Left renal pelvis (tissue), 4 donors: ENCODE data around the gene XCL1. TPM values are rescaled to one million over a fixed set of nuclear protein-coding genes. Genes with fewer than 3 reads are reported as not detected.
A peak's percentile ranks its signal among the peaks of the same experiment; 100 is the strongest.

Source experiments
- DNase-seq, 4 donors: peaks; one replicate each; pipeline ENCODE4 v3.0.0-alpha.2; 2013; ENCODE audit warnings: low read depth in 4 of 4, low spot score in 3 of 4
- polyA plus RNA-seq, 4 donors: library from polyadenylated mRNA; unstranded; fragments of 120-200 nt; gene quantifications; one replicate each; pipeline ENCODE4 v1.2.1, GENCODE V29; 2013; ENCODE audit not compliant: insufficient read length in 4 of 4

Gene XCL1
- polyA plus RNA-seq, 4 donors = 0.12 to 0.14 TPM; not detected in 2

GRCh38 chr1:168601051-168601450 lies 24.6 kb downstream of the XCL1 start:
- DNase-seq = no peak

DNA sequence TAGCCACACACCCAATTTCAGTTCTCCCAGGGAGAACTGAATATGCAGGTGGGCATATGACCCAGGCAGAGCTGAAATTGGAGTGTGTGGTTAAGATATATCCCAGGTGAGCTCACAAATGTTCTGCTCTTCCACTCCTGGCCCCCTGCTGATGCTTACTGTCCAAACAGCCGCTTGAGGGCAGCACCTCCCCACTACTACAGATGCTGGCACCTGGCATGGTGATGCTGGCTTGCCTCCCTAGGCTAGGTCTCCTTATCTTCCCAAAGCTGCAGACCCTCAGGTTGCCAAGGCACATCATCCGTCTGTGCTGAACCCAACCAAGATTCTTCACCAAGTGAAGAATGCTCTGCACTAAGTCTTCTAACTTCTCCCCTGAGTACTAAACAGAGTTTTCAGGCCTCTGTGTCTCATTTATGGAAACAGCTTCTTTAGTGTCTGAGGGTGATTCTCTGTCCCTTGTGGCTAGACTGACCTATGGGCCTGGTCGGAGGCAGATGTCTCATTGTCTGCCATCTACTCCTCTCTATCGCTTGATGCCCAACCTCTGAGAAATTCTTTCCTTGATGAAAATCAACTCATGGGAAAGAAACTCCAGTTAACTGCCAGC lies 27.2 kb downstream of the XCL1 start:
- peak in 2 of 4 donors; percentile 50 to 59 for DNase-seq

DNA sequence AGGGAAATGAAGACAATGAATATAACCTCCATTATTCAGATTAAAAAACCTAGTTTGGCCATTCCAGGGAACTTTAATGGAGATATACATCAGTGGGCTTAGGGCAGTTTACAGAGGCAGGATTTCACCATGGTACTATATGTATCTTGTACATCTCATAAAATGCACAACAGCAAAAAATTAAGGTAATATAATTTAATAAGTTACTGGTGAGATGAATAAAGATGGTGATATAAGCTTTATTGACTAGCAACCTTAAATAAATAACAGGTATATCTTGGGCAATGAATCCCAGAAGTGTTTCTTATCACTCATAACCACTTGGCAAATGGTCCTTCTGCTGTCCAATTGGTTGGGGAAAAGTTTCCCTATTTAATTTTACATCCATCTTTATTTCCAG lies 29.0 kb downstream of the XCL1 start:
- no peak for DNase-seq

DNA sequence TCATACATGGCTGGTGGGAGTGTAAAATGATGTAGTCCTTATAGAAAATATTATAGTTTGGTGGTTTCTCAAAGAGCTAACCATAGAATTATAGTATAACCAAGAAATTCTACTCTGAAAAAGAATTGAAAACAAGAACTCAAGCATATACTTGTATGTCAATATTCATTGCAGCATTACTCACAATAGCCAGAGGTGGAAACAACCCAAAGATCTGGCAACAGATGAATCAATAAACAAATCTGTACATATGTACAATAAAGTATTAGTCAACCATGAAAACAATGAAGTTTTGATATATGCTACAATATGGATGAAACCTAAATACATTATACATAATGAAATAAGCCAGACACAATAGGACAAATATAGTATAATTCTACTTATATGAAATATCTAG lies 29.7 kb downstream of the XCL1 start:
- DNase-seq = no peak

DNA sequence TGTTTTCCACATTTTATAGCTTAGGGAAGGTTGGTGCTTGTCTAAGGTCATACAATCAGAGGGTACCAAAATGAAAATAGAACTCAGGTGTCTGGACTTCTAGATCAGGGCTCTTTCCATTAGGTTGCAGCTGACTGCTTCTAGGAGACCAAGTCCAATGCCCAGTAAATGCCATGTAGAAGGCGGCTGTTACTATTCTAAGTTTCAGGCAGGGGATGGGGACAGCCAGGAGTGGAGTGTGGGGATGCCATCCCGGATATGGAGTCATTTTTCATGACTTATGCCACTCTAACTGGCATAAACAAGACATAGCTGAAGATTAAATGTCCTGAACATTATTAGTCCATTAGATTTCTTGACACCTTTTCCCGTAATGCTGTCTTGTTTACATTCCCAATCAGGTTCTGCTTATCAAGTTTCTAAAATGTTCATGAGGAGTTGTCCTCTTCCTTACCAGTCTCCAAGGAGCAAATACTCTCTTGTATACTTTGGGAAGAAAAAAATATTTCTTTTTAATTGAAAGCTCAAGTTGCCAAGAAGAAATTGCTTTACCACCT lies 31.5 kb downstream of the XCL1 start:
- DNase-seq = no peak

DNA sequence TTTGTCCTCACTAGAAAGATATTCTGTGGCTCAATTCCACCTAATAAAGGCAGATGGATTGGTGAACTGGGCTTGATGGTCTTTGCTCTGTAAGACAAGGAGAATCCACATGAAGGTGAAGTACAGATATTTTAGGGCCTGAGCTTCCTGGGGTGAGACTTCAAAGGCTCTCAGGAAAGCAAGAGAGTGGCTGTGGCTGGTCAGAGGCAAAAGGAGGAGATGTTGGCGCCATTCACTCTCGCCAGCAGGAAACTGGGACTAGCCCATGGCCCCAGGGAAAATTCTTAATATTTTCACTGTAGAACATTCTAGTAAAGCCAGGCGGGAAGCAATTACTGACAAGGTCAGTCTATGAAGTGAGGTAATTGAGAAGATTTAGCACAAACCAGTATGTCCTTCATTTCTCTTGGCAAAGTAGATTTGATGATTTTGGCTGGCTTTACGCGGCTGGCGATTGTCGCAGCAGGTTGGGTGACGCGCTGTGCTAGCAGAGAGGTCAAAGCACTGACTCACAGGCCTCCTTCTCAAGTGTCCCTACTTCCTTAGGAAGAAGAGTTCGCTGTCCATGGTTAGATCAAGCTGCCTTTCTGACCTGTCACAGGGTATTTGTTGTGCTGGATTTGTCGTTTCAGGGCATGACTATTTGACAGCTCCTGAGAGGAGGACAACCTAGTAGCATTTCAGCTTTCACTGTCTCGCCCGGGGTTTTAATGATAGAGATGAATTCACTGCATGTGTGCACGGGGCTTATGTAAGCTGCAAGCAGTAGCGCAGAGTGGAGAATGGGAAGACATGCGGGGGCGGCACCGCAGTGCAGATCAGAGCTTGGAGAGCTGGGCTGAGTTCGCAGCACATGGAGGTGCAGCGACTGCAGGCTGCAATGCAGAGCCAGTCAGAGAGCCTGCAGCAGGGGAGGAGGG lies 32.7 kb downstream of the XCL1 start:
- DNase-seq = peak in 2 of 4 donors; percentile 39 to 60

GRCh38 chr1:168609741-168610510 lies 33.5 kb downstream of the XCL1 start:
- DNase-seq = no peak

GRCh38 chr1:168613038-168613451 lies 36.6 kb downstream of the XCL1 start:
- no peak for DNase-seq

DNA sequence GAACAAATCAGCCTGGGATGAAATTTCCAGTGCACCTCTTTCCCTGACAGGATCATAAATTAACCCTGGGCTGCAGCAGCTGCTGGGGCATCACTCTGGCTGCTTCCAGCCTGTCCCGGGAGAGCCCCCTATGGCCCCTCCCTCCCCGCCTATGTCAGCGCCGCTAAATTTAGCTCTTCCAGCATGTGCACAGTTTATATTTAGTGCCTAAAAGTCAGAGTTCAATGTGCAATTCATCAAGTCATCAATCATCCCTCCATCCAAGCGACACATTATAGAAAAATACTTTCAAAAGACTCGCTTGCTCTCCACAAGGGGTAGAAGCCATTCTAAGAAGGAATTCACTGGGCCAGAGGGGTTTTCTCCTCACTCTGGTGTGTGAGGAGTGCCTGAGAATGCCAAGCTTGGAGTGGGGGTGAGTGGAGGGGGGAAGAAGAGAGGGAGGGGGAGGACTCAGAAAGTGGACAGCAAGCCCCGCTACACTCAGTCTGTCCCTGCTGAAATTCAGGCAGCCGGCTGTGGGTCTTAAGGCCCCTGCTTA lies 37.4 kb downstream of the XCL1 start:
- DNase-seq = peak; percentile 61 to 73 (median 71)

DNA sequence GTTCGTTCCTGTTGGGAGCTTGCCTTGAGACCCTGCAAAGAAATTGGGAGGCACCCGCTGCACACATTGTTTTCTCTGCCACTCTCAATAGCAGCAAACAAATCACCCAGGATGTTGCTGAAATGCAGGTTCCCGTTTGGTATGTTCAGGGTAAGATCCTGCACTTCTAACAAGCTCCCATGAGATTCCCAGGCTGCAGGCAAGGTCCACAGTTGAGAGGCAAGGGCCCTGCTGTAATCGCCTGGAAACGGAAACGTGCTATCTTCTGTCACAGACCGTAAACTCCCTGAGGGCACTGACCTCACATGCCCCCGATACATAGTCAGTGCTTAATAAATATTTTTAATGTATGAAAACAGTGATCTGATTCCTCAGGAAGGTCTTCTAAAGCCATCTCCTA lies 37.8 kb downstream of the XCL1 start:
- no peak for DNase-seq

GRCh38 chr1:168615965-168616364 lies 39.6 kb downstream of the XCL1 start:
- no peak for DNase-seq

- no peak for DNase-seq
Observed at GRCh38 chr1:168617974-168618750, 41.8 kb downstream of the XCL1 start.

GRCh38 chr1:168618886-168619285 lies 42.5 kb downstream of the XCL1 start:
- no peak for DNase-seq

DNA sequence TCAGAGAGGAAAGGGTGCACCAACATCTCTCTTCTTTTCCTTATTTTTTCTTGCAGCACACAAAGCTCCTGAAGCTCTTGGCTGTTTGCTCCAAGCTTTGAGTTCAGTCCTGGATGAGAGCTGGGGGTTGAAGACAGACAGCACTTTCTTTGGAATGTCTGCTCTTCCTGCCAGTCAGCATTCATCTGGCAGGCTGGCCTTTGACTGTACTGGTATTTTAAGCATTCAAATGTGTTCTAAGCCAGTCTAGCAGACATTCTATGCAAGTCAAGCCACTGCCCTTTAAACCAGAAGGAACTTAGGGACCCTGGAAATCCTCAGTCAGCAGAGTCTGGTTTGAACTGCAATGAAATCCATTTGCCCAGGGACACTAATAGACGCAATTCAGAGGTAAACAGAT lies 45.0 kb downstream of the XCL1 start:
- DNase-seq = no peak

DNA sequence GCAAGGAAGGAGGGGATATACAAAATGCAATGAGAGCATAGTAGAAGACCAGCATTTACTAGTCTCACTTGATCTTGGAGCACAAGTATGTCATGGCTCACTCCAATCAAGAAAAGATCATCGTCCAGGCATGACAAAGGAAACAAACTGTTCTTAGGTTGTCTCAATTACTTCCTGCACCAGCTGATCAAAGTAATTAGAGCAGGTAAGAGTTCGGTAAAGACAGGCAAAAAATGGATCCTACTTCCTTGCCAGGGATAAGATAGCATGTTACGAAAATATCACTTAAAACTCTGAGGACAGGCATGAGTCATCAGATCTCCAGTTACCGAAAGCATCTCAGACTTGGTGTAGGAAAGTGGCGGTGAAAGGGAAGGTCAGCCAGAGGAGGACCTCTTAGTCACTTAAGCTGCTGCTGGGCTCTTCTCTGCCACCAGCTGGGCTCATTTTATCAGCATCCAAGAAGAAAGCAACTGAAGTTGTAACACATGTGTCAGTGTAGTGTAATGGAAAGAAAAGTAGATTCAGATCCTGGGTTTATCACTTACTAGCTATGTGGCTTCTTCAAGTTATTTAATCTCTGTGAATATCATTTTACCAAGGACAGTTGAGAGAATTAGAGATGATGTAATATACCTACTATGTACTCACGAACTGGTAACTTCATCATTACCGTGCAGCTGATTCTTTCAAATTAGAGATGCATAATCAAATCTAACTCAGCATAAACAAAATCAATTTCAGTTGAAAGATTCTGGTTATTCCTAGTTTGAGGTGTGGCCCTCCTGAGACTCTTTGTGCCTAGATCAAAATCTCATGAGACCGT lies 46.8 kb downstream of the XCL1 start:
- no peak for DNase-seq

DNA sequence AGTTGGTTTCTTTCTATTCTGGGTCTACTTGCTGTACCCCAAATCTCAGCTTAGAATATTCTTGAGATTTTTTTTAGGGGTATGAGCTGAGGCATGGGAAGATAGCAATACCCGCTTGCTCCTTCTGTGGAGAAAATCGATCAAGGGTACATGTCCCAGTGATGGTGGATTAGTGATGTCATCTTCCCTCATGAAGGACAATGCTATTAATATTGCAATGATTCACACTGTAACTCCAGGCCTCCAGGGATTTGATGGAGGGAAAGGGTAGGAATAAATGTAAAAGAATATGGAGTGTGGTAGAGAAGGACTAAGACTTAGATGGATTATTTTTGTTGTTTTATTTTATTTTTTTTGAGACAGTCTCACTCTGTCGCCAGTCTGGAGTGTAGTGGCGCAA lies 47.4 kb downstream of the XCL1 start:
- DNase-seq = no peak

DNA sequence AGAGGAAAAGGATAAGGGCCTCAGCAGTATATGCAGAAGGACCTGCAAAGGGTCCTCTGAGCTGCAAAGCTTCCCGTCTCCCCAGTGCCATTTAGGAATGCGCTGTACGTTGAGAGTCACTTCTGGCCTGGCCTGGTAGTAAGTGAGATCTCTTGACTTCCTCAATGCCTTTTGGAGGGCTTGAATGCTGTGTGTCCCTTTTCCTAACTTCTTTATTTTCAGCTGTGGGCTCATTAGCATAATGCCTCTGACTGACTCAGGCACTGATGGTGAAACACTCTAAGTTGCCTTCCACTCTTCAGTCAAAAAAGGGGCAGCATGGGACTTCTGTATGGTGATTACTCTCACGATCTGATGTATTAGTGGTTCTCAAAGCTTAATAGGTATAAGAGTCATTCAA lies 49.9 kb downstream of the XCL1 start:
- no peak for DNase-seq

DNA sequence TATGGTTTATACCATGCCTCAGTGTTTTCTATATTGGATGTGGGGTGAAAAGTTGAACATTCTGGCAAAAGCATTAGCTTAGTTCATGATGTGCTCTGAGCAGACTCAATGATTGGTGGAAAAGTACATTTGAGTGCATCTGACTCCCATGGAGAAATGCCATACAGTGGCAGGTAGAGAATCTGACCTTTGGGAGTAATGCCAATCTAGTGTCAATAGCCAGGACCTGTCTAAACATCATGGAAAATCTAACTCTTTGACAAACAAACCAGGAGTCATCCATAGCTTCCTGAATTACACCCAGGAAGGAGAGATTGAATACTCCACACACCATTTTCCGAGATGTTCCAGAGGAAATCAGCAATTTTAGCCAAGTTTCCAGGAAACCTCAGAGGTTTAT lies 51.0 kb downstream of the XCL1 start:
- no peak for DNase-seq

DNA sequence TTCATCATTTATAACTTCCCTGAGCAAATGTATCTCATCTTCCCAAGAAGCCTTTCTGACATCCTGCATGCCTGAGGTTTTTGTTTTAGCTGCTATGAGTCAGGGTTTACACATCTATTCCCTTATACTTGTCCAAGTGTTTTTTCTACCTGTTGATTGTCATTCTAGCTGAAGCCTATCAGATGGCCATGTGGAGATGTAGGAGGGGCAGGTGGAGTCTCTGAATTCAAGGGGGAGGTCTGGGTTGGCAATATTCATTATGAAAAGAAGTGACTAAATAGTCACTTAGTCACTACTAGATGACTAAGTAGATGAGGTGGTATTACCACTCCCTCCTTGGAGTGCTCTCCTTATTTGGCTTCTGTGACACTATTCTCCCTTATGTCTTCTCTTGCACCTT lies 52.4 kb downstream of the XCL1 start:
- no peak for DNase-seq
